Measurements from ENCODE around the gene PRSS48.
"Not testable (repeated sequence)": the region's sequence is repeated elsewhere in the genome, so short reads cannot be mapped to it uniquely, and the experiment has no call there.

Gene PRSS48

DNA sequence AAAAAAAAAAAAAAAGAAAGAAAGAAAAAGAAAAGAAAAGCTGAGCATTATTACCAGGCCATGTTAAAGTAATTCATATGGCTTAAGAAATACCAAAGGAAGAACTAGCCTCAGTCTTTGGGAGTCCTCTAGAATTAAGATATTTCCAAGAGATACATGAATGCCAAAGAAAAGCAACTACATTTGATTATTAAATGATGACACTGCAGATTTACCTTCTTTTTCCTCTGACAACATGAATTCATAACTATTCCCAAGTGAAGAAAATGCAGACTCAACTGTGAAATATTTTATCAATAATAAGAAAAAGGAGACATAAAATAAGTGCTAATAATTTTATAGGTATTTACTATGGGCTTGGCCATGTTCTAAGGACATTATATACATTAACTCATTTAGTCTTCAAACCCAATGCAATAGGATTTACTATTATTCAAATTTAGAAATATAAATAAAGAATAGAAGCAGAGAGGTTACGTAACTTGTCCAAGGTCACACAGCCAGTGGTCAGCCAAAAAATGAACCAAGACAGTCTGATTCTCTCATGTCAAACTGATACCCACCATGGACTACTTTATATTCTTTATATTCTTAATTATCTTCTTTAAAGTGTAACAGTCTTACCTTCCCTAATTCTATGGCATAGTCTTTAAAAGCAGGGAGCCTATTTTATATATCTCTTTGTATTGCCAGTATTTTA lies 41.5 kb downstream of the PRSS48 start:
- DNase-seq (ENCODE audit: low spot score) = no peak

DNA sequence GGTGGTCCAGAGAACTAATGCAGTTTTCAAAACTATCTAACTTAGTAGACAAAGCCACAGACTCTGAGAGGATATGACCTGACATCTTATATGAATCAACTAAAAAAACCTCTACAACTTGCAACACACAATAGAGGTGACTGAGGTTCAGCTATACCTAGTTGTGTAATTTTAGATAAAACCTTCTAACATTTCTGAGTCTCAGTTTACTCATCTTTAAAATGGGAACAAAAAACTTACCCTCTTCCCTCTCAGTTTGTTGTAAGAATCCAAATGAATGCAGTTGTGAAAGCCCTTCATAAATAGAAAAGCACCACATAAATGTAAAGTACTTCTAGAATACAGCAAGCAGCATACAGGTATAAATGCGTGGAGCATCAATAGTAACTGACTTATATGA lies 42.5 kb downstream of the PRSS48 start:
- DNase-seq (ENCODE audit: low spot score) = no peak

DNA sequence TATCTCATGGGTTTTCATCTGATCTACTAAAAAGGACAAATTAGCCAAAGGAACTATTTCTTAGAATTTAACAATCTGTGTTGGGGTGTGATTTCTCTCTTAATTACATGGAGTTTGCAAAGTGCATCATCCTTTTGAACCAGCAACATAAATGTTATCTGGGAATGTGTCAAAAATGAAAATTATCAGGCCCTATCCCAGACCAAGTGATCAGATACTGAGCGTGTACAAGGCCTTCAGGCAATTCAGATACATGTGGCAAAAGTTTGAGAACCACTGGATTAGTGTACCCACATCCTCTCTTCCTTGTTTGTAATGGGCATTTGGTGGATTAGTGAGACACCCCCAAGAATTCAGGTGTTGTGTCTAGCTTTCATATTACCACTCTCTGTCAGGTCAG lies 44.6 kb downstream of the PRSS48 start:
- DNase-seq (ENCODE audit: low spot score) = no peak

- not testable (repeated sequence) for DNase-seq (ENCODE audit: low spot score)
Observed at GRCh38 chr4:151322161-151322560, 45.2 kb downstream of the PRSS48 start.

DNA sequence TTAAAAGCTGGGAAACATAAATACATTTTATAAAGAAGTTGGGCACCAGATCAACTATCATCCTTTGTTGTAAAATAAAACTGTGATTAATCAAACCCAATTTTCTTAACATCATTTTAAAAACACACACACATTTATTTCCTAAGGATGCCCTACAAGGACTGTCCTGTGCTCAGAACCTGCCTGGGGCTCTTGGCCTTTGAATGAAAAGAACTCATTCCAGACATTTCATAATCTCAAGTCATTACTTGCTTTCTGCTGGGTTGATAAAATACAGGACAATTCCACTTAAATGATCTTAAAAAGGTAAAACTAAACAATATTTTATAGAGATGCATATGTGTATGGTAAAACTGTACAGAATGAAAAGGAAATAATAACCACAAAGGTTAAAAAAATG lies 45.6 kb downstream of the PRSS48 start:
- no peak for DNase-seq (ENCODE audit: low spot score)

GRCh38 chr4:151323667-151324066 lies 46.7 kb downstream of the PRSS48 start:
- no peak for DNase-seq (ENCODE audit: low spot score)

DNA sequence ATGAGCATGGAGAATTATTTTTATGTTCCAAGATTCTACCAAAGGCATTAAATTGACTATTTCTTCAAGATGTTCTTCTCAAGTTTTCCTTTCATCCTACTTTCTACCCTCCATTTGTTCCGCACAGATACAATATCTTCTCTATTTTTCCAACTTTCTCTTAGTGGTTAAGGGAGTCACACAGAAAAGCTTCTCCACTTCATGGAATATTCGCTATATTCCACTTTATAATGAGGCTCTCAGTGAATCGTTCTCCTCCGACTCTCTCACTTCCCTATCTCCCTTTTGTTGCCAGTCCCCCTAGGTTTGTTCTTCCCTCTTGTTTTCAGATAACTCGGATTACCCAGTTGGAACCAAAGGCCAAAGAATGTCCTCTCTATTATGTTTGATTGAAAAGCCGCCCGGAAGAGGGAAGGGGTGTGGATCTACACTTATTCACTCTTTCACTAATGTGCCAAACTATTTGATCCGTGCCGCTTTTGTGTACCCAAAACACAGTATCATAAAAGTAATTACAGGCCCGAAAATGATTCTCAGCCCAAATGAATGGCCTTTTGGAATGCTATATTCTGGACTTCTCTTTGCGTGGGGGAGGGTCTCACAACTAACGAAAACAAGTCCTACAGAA lies 47.3 kb downstream of the PRSS48 start:
- DNase-seq (ENCODE audit: low spot score) = no peak

DNA sequence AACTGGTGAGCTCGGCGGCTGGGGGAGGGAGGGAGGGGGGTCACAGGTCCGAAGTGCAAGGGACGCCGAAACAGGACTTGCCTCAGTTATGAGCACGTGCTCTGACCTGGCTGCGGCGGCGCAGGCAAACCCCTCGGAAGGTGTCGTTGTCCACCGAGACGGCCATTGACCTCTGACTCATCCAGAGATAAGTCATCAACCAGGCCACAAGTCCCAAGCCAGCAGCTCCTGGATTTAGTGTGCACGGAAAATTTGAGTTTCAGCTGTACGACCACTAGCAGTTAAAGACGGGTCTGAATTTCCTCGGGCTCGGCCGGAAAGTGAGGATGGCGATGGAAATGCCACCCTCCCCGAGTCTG lies 47.8 kb downstream of the PRSS48 start:
- DNase-seq (ENCODE audit: low spot score) = peak; percentile 60

DNA sequence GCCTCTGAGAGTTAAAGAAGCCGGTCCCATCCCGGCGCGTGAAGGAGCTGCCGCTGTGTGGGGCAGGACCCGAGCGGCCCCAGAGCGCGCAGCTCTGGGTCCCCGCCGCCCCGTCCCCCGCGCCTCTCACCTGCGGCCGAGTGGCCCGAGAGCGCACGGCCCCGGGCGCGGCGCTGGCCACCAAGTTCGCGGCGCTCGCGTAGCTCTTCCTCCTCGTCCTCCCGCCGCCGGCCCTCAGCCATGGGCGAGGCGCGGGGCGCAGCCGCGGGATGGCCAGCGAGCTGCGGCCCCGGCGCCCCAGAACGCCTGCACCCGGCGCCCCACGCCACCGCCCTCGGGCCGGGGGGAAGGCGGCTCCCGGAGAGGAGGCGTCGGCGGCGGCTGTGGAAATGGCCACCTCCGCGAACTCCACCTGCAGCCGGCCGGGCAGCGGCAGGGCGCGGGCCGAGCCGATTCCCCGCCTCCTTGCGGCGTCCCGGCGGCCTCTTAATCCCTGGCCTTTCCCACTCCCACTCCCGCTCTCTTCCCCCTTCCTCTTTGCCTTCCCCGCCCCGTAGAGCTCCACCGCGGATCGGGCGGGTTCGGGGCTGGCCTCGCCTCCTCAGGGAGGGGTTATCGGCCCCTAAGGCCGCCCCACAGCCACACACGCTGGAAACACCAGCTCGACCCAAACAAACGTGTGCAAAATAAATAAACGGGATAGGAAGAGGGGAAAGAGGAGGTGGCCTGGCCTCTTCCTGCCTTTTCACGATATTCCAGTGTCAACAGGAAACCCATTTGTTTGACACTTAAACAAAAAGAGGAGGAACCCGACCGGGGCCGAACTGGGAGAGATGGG lies 48.4 kb downstream of the PRSS48 start, which contains the start of gene SH3D19:
Gene SH3D19, minus strand, starts transcription at position 495 of the 838 bp plus-strand sequence. Its CDS starts 253 bp downstream, at position 242.
- peak; percentile 51 for DNase-seq (ENCODE audit: low spot score)

GRCh38 chr4:151325949-151326246 lies 48.9 kb downstream of the PRSS48 start:
- DNase-seq (ENCODE audit: low spot score) = no peak

DNA sequence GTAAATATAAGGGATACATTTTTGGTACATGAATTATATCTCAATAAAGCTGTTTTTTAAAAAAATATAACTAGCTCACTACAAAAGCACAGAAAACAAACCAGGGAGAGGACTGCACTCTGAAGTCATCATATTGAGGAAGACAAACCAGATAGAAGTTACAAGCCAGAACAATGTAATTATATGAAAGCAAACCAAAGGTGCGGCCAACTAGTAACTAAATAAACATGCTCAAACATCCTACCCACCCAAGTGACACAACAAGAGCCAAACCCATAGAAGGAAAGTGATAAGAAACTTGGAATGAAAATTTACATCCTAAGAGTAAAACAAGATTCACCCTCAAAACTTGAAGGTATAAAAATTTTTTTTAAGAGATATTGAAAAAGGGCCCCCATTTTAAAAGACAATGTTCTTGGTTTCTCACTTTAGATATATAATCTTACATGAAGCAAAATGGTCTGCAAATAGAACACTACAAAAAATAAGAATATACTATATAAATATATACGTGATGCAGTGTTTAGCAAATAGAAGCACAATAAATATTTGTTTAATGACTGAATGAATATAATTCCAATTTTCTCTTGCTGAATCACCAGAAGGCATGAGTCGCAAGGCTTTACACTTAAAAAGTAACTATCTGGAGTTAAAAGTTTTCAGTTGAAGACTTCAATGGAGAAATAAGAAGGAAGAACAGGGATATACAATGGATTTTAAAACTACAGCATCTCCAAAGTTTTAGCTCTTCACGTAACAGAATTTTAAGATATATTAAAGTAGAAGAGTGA lies 52.5 kb downstream of the PRSS48 start:
- DNase-seq (ENCODE audit: low spot score) = no peak

- DNase-seq (ENCODE audit: low spot score) = no peak
Observed at GRCh38 chr4:151331276-151332042, 54.5 kb downstream of the PRSS48 start.

DNA sequence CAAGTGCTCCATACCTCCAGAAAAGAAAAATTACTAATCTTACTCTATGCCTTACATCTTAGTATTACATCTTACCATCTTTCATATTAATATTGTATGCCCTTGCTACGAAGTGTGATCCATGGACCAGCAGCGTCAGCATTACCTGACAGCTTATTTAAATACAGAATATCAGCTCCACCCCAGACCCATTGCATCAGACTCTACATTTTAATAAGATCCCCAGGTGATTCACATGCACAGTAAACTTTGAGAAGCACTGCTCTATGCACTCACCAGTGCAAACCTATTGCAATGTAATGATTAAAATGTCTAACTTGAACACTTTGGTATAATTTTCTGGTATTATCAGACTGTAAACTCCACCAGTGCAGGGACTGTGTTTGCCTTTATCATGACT lies 62.5 kb downstream of the PRSS48 start:
- no peak for DNase-seq (ENCODE audit: low spot score)

DNA sequence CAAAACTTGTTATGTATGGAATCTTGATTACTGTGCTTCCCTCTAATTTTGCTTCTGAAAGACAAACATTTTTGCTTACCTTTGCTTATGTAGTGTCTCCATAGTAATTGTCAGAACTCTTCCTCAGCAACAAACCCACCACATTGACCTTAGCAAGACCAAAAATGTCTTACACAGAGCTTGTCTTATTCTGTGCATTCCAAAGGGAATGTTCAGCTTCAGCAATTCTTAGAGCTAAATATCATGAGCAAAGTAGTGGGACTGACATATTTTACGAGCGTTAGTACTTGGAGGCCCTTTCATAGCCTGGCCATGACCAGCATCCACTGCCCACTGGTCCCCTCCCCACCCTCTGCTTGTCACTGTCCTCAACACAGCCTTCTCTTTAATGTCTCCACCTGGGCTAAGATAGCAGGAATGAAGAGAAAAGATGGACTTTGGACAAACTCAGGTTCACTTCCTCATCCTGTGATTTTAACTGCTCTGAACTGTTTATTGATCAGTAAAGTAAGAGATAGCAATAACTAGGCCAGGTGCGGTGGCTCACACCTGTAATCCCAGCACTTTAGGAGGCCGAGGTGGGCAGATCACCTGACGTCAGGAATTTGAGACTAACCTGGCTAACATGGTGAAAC lies 63.9 kb downstream of the PRSS48 start:
- no peak for DNase-seq (ENCODE audit: low spot score)

Data from AG08396 (cell line).